Activated naive CD8-positive, alpha-beta T cell (primary cell): ENCODE results near the gene PRR36.
A peak's percentile ranks its signal among the peaks of the same experiment; 100 is the strongest.
"Not testable (repeated sequence)": the region's sequence is repeated elsewhere in the genome, so short reads cannot be mapped to it uniquely, and the experiment has no call there.

Experiments
- H3K27ac Mint-ChIP-seq: one replicate; pipeline ENCODE4 v1.8.0; 2021; ENCODE audit warnings: mixed read lengths
- H3K27me3 Mint-ChIP-seq: one replicate; pipeline ENCODE4 v1.8.0; 2021; ENCODE audit warnings: mixed read lengths
- H3K36me3 Mint-ChIP-seq: one replicate; pipeline ENCODE4 v1.8.0; 2021; ENCODE audit warnings: mixed read lengths
- H3K4me1 Mint-ChIP-seq: one replicate; pipeline ENCODE4 v1.8.0; 2021; ENCODE audit warnings: low read depth, mixed read lengths
- H3K4me3 Mint-ChIP-seq: one replicate; pipeline ENCODE4 v1.8.0; 2021; ENCODE audit warnings: mild to moderate bottlenecking, mixed read lengths
- H3K9me3 Mint-ChIP-seq: one replicate; pipeline ENCODE4 v1.8.0; 2021; ENCODE audit warnings: low read depth, mixed read lengths

PRR36 gene

GRCh38 chr19:7874076-7874896 is at the start of gene PRR36:
PRR36 (minus strand) TSS chr19:7874390; CDS start chr19:7873689, 701 bp downstream.
- Mint-ChIP-seq H3K36me3 (no peaks in the 10 kb centered on the region), H3K27me3 (no peaks in the 10 kb centered on the region), H3K4me1 (peaks cover 20% of the 10 kb centered on the region), H3K9me3 (no peaks in the 10 kb centered on the region), H3K4me3 (peak within 1 kb of the TSS; percentile 81), H3K27ac (no peak within 1 kb of the TSS)

DNA sequence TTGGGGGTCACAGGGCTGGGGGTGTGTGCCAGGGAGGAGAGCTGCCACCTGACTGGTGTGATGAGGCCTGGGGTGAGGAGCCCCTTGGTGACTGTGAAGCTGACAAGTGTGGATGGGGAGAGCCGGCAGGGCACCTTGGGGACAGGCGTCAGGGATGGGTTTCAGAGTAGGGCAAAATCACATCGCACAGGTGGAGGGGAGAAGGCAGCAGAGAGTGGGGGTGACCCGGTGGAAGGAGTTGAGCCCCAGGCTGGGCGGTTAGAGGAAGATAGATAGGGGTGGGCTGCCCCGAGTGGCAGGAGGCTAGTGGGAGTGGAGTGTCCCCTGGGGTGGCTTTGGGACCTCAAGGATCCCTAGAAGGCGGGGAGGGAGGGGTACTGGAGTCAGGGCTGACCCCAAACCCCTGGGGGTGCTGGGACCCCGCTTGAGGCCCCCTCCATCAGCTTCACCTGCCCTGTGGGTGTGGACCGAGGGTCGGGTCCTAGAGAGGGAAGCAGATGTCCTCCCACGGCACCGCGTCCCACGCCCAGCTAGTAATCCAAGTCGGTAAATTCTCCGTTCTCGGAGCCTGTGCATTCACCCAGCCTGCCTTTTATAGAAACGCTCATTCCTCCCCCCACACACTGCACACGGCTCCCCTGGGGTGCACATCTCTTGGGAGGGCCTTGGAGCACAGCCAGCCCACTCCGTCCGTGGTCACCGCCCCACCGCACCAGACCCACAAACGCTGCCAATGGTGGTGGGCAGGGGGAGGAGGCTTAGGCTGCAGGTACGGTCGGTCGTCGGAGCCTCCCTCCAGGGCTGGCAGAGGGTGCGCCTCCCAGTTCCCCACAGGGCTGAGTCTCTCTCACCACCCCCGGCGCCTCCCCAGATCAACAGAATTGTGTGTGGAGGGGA is 49.4 kb upstream of the PRR36 start:
- H3K27ac Mint-ChIP-seq: no peak overlapping the region
- H3K4me1 Mint-ChIP-seq: peaks cover 26% of the 10 kb centered on the region
- peaks cover 3% of the 10 kb centered on the region for H3K36me3 Mint-ChIP-seq
- H3K27me3 Mint-ChIP-seq: peaks cover 3% of the 10 kb centered on the region
- peak overlapping the region; percentile 20 for H3K4me3 Mint-ChIP-seq
- no peaks in the 10 kb centered on the region for H3K9me3 Mint-ChIP-seq

- no peaks in the 10 kb centered on the region for H3K36me3 Mint-ChIP-seq
- H3K9me3 Mint-ChIP-seq: no peaks in the 10 kb centered on the region
- no peak overlapping the region for H3K27ac Mint-ChIP-seq
- peaks cover 28% of the 10 kb centered on the region for H3K4me1 Mint-ChIP-seq
- H3K27me3 Mint-ChIP-seq: peaks cover 3% of the 10 kb centered on the region
- no peak overlapping the region for H3K4me3 Mint-ChIP-seq
These were observed 48.6 kb upstream of the PRR36 start for GRCh38 chr19:7922836-7923195.

- Mint-ChIP-seq H3K27me3 (peaks cover 3% of the 10 kb centered on the region), H3K4me1 (peaks cover 28% of the 10 kb centered on the region), H3K4me3 (no peak overlapping the region), H3K9me3 (no peaks in the 10 kb centered on the region), H3K27ac (no peak overlapping the region), H3K36me3 (no peaks in the 10 kb centered on the region)
These were observed 48.0 kb upstream of the PRR36 start for GRCh38 chr19:7921967-7922835.

DNA sequence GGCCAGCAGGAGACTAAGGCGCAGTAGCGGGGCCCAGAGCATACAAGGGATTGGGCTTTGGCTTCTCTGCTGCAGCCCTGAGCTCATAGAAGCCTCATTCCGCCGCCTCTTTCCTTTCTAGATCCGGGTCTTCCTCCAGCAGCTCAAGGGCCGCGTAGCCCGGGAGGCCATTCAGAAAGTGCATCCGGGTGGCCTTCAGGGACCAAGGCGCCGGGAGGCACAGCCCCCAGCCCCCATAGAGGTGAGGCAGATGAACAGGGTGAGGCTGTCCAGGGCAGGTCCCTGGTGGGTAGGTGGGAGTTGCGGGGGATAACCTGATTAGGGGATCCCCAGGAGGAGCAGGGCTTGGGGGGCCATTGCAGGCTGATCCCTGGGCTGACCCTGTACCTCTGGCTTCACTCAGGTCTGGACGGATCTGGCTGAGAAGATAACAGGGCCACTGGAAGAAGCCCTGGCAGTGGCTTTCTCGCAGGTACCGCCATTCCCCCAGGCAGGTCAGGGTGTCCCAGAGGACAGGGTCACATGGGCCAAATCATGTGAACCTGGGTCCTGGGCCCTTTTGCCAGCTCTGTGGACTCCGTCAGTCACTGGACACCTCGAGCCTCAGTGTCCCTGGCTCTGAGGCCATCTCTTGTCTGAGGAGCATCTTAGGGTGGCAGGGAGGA is 47.2 kb upstream of the PRR36 start:
- Mint-ChIP-seq H3K4me3 (peak overlapping the region; percentile 89), H3K27me3 (peaks cover 5% of the 10 kb centered on the region), H3K27ac (no peak overlapping the region), H3K36me3 (no peaks in the 10 kb centered on the region), H3K9me3 (no peaks in the 10 kb centered on the region), H3K4me1 (peaks cover 29% of the 10 kb centered on the region)

DNA sequence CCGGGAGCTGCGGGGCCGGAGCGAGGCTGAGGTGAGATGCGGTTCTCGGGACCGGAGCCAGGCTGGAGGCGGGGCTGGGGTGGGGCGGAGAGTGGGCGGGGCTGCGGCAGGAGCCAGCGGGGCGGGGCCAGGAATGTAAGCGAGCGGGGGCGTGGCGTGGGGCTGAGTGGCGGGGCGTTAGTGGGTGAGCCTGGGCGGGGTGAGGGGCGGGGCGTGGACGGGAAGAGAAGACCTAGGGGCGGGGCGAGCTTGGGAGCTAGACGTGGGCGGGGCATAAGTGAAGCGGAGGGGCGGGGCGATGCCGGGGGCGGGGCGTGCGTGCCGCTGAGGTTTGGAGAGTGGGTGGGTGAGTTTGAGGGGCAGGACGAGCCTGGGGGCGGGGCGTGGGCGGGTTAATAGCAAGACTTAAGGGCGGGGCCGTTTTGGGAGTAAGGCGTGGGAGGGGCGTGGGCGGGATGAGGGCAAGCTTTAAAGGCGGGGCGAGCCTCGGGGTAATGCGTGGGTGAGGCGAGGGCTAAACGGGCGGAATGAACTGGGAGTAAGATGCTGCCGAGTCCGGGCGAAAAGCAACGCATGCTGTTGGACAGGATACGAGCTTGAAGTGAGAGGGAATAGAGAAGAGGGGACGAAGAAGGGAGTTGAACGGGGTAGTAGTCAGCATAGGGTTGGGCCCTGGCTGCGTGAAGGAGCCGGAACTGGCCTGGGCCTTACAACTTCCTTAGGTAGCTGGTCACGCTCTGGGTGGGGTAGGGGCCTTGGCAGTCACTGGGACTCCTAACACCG is 46.5 kb upstream of the PRR36 start:
- Mint-ChIP-seq H3K4me1 (peaks cover 26% of the 10 kb centered on the region), H3K27ac (peak overlapping the region; percentile 87), H3K9me3 (no peaks in the 10 kb centered on the region), H3K27me3 (peaks cover 5% of the 10 kb centered on the region), H3K36me3 (no peaks in the 10 kb centered on the region), H3K4me3 (peak overlapping the region; percentile 89)

DNA sequence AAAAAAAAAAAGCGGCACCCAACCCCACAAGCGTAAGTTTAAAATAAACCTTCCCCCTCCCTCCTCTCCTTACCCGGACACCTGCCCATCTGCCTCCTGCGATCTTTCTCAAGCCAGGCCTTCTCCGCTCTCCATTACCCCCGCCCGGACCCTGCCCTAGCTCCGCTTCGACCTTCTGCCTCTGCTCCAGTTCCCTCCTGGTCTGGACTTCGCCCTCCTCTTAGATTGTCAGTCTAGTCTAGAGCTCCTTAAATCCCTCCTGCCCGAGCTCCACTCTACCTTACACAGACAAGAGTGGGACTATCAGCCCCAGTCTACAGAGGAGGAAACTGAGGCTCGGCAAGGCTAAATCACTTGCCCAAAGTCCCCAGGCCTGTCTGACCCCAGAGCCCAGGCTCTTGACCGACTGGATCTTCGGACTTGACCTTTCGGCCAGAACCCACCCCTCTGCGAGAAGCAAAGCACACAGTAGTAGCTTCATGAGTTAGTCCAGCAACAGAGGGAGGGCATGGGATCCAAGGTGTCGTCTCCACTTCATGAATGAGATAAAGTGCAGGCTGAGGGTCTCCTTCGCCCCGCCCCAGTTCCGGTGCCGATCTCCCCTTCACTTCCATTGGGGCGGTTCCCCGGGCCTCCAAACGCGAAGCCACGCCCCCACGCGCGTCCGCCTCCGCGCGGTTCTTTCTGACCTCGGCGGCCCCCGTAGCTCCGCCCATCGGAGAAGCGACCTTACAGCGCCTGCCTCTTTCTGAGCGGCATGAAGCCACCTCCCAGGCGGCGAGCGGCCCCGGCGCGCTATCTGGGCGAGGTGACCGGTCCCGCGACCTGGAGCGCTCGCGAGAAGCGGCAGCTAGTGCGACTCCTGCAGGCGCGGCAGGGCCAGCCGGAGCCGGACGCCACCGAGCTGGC is 45.7 kb upstream of the PRR36 start, which contains the start of gene SNAPC2:
Gene SNAPC2 (plus strand): TSS at position 729 of the 909 bp plus-strand sequence. CDS start 29 bp downstream, at position 758.
- peak within 1 kb of the TSS; percentile 87 for H3K27ac Mint-ChIP-seq
- H3K9me3 Mint-ChIP-seq: no peaks in the 10 kb centered on the region
- H3K4me3 Mint-ChIP-seq: peak within 1 kb of the TSS; percentile 89
- no peaks in the 10 kb centered on the region for H3K36me3 Mint-ChIP-seq
- H3K4me1 Mint-ChIP-seq: peaks cover 30% of the 10 kb centered on the region
- peaks cover 9% of the 10 kb centered on the region for H3K27me3 Mint-ChIP-seq

- no peaks in the 10 kb centered on the region for H3K36me3 Mint-ChIP-seq
- peak overlapping the region; percentile 89 for H3K4me3 Mint-ChIP-seq
- H3K27ac Mint-ChIP-seq: no peak overlapping the region
- peaks cover 28% of the 10 kb centered on the region for H3K4me1 Mint-ChIP-seq
- H3K9me3 Mint-ChIP-seq: no peaks in the 10 kb centered on the region
- H3K27me3 Mint-ChIP-seq: peaks cover 9% of the 10 kb centered on the region
These were observed 44.6 kb upstream of the PRR36 start for GRCh38 chr19:7918615-7919421.

DNA sequence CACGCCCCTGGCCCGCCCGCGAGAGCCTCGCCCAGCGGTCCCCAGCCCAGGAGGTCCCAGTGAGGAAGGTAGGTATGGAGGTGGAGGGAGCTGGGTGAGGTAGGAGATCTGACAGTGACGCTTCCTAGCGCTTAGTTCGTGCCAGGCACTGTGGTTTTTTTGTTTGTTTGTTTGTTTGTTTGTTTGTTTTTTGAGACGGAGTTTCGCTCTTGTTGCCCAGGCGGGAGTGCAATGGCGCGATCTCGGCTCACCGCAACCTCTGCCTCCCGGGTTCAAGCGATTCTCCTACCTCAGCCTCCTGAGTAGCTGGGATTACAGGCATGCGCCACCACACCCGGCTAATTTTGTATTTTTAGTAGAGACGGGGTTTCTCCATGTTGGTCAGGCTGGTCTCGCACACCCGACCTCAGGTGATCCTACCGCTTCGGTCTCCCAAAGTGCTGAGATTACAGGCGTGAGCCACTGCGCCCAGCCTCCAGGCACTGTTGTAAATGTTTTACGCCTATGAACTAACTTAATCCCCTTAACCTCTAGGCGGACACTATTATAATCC is 43.9 kb upstream of the PRR36 start:
- H3K9me3 Mint-ChIP-seq, H3K27me3 Mint-ChIP-seq, H3K36me3 Mint-ChIP-seq, H3K27ac Mint-ChIP-seq: not testable (repeated sequence)
- peak overlapping the region; percentile 32 for H3K4me3 Mint-ChIP-seq
- H3K4me1 Mint-ChIP-seq: peaks cover 28% of the 10 kb centered on the region

GRCh38 chr19:7917267-7918061 is 43.3 kb upstream of the PRR36 start:
- Mint-ChIP-seq H3K9me3 (no peaks in the 10 kb centered on the region), H3K27me3 (peaks cover 9% of the 10 kb centered on the region), H3K4me1 (peaks cover 28% of the 10 kb centered on the region), H3K4me3 (peak overlapping the region; percentile 75), H3K27ac (no peak overlapping the region), H3K36me3 (no peaks in the 10 kb centered on the region)

- H3K4me3 Mint-ChIP-seq: peak overlapping the region; percentile 75
- peaks cover 25% of the 10 kb centered on the region for H3K4me1 Mint-ChIP-seq
- H3K36me3 Mint-ChIP-seq: no peaks in the 10 kb centered on the region
- no peak overlapping the region for H3K27ac Mint-ChIP-seq
- H3K27me3 Mint-ChIP-seq: peaks cover 9% of the 10 kb centered on the region
- no peaks in the 10 kb centered on the region for H3K9me3 Mint-ChIP-seq
These were observed 42.7 kb upstream of the PRR36 start for GRCh38 chr19:7916955-7917266.
